Stomach (tissue), 4 donors: ENCODE measurements around the gene CDC14A.

Experiments
- CTCF ChIP-seq, 7 experiments: fragments of 450-650 bp in 4 of 7; fragments of 200-600 bp in 3 of 7; sonication (generic) in 3 of 7; IDR thresholded peaks; one replicate each; pipeline ENCODE4 v1.5.1; 2016 to 2019; ENCODE audit warnings: antibody characterized with exemption in 7 of 7, control low read depth in 2 of 7, mild to moderate bottlenecking in 1 of 7
- POLR2AphosphoS5 ChIP-seq, 3 donors: sonication (generic); formaldehyde crosslinking; IDR thresholded peaks; one replicate each; pipeline ENCODE4 v1.6.1; 2016; ENCODE audit warnings: antibody characterized with exemption in 3 of 3

GRCh38 chr1:100313382-100313781 lies 38.9 kb upstream of the CDC14A start:
- no peak for TF ChIP-seq CTCF (IDR thresholded peaks at IDR 0.05)
- TF ChIP-seq POLR2AphosphoS5 (IDR thresholded peaks at IDR 0.05): no peak
